Fibroblast of villous mesenchyme (primary cell): Measurements from ENCODE around the gene PDE1A. TPM values are rescaled to one million over a fixed set of nuclear protein-coding genes. Genes with fewer than 3 reads are reported as not detected.
A peak's percentile ranks its signal among the peaks of the same experiment; 100 is the strongest.

Experiments used
- DNase-seq: peaks from one replicate; pipeline ENCODE4 v3.0.0-alpha.2; 2010; ENCODE audit warnings: low read depth
- H3K4me3 ChIP-seq: 2 replicates; pipeline ENCODE4 v1.5.1; 2011; ENCODE audit warnings: low read depth, mild to moderate bottlenecking, low read length
- CTCF ChIP-seq: IDR thresholded peaks from 2 replicates; pipeline ENCODE4 v1.5.1; 2012; ENCODE audit warnings: low read depth, mild to moderate bottlenecking, low read length; ENCODE audit not compliant: insufficient read depth
- total RNA-seq: library from RNA; depleted of rRNA; stranded (reverse); fragments of >200 nt; gene quantifications from 2 replicates; pipeline ENCODE4 v1.2.3, GENCODE V29; 2012

PDE1A gene
- total RNA-seq, 1 donor: 1.7 TPM

- no peak for DNase-seq
- no peak overlapping the region for H3K4me3 ChIP-seq
- no peak for TF ChIP-seq CTCF
These were observed 5.2 kb upstream of the PDE1A start for GRCh38 chr2:182432051-182432450.

- no peak for DNase-seq
- TF ChIP-seq CTCF: no peak
- no peak overlapping the region for H3K4me3 ChIP-seq
These were observed 1.6 kb upstream of the PDE1A start for GRCh38 chr2:182428476-182428875.

- peak; percentile 51 for DNase-seq
- no peak for TF ChIP-seq CTCF
- peak overlapping the region; percentile 23 for H3K4me3 ChIP-seq
These were observed 536 bp downstream of the PDE1A start for GRCh38 chr2:182426082-182426917.

- DNase-seq: no peak
- TF ChIP-seq CTCF: no peak
These were observed 4.0 kb downstream of the PDE1A start for GRCh38 chr2:182422864-182423263.

GRCh38 chr2:182420669-182421068 lies 6.2 kb downstream of the PDE1A start:
- TF ChIP-seq CTCF: no peak
- no peak overlapping the region for H3K4me3 ChIP-seq
- DNase-seq: no peak

More at GRCh38 chr2:182422864-182423263, 4.0 kb downstream of the PDE1A start:
- no peak overlapping the region for H3K4me3 ChIP-seq

- TF ChIP-seq CTCF: no peak
- H3K4me3 ChIP-seq: no peak overlapping the region
- DNase-seq: no peak
These were observed 10.0 kb downstream of the PDE1A start for GRCh38 chr2:182416861-182417260.
